NCI-H460 (cell line): ENCODE measurements around the gene FMO4. TPM values are rescaled to one million over a fixed set of nuclear protein-coding genes. Genes with fewer than 3 reads are reported as not detected.
"Not testable (repeated sequence)": the region's sequence is repeated elsewhere in the genome, so short reads cannot be mapped to it uniquely, and the experiment has no call there.

Experiments
- DNase-seq: peaks from one replicate; pipeline ENCODE4 v3.0.0-alpha.2; 2016; ENCODE audit warnings: low read depth; ENCODE audit errors: extremely low read depth
- small RNA-seq, 2 experiments: library from RNA; depleted of rRNA; stranded (forward); fragments of <200 nt; gene quantifications; one replicate each; pipeline ENCODE3, GENCODE V24; 2014
- total RNA-seq: library from RNA; depleted of rRNA; stranded (reverse); fragments of >200 nt; shearing (Covaris generic); gene quantifications from 2 replicates; pipeline ENCODE4 v1.2.3, GENCODE V29; 2014; rRNA removed

Gene FMO4
- total RNA-seq, 1 experiment from 2014 or later: 1.1 TPM

- no peak for DNase-seq
Observed at GRCh38 chr1:171384496-171384895, 70.5 kb downstream of the FMO4 start.

GRCh38 chr1:171389171-171389570 is 75.2 kb downstream of the FMO4 start:
- DNase-seq: no peak

GRCh38 chr1:171390740-171391139 is 76.8 kb downstream of the FMO4 start:
- not testable (repeated sequence) for DNase-seq

Small RNA genes lying within 50 kb of the gene (small RNA-seq; reads per million reads assigned to genes)
- gene SRP14P4: 0 reads per million in 2 experiments

Other genes starting within 250 kb of the FMO4 start
- gene FMO3, start 223.3 kb upstream of the FMO4 start, total RNA-seq: not detected in 2 replicates
- not detected in 2 replicates for gene FMO2, start 128.9 kb upstream of the FMO4 start, total RNA-seq
- not detected in 2 replicates for gene FMO1, start 65.7 kb upstream of the FMO4 start, total RNA-seq
- 93.6 and 94.5 TPM in 2 replicates for gene PRRC2C, start 171.3 kb downstream of the FMO4 start, total RNA-seq